Caki2 (cell line): ENCODE data around the gene STOX2. TPM values are rescaled to one million over a fixed set of nuclear protein-coding genes. Genes with fewer than 3 reads are reported as not detected.

Experiments used
- DNase-seq: peaks from one replicate; pipeline ENCODE4 v3.0.0-alpha.2; 2015; ENCODE audit warnings: low read depth
- in situ Hi-C: cut with HindIII; loops from 2 replicates; pipeline ENCODE4 v1.10.0; 2016; ENCODE audit warnings: low sequenced_read_pairs, low pct_unique_long_range_greater_than_20kb, mixed read lengths
- total RNA-seq: library from RNA; depleted of rRNA; stranded (reverse); fragments of >200 nt; shearing (Covaris generic); gene quantifications from 2 replicates; pipeline ENCODE4 v1.2.3, GENCODE V29; 2014; ENCODE audit warnings: low replicate concordance

STOX2 gene
- total RNA-seq, 1 experiment from 2014 or later, result 12.2 TPM

GRCh38 chr4:183887351-183887750 lies 17.8 kb upstream of the STOX2 start:
- in situ Hi-C loops, result no loop called here
- no peak for DNase-seq

- in situ Hi-C loops, result no loop called here
- DNase-seq, result no peak
Observed at GRCh38 chr4:183888564-183888963, 16.5 kb upstream of the STOX2 start.

- in situ Hi-C loops, result no loop called here
- no peak for DNase-seq
Observed at GRCh38 chr4:183889190-183889589, 15.9 kb upstream of the STOX2 start.

- DNase-seq, result no peak
- in situ Hi-C loops, result no loop called here
Observed at GRCh38 chr4:183897193-183897592, 7.9 kb upstream of the STOX2 start.

GRCh38 chr4:183898456-183898855 lies 6.7 kb upstream of the STOX2 start:
- no peak for DNase-seq
- in situ Hi-C loops, result no loop called here

- DNase-seq, result no peak
- in situ Hi-C loops, result no loop called here
Observed at GRCh38 chr4:183903021-183903760, 1.9 kb upstream of the STOX2 start.

GRCh38 chr4:183905593-183906488 lies 734 bp downstream of the STOX2 start:
- in situ Hi-C loops, result no loop called here
- DNase-seq, result no peak

- in situ Hi-C loops, result no loop called here
- DNase-seq, result no peak
Observed at GRCh38 chr4:183906489-183906738, 1.3 kb downstream of the STOX2 start.

GRCh38 chr4:183906739-183907651 lies 1.9 kb downstream of the STOX2 start:
- in situ Hi-C loops, result no loop called here
- no peak for DNase-seq

GRCh38 chr4:183907871-183908683 lies 3.0 kb downstream of the STOX2 start:
- in situ Hi-C loops, result no loop called here
- DNase-seq, result no peak

GRCh38 chr4:183909187-183909586 lies 4.1 kb downstream of the STOX2 start:
- in situ Hi-C loops, result no loop called here
- DNase-seq, result no peak

GRCh38 chr4:183909801-183910200 lies 4.7 kb downstream of the STOX2 start:
- no peak for DNase-seq
- in situ Hi-C loops, result no loop called here

- in situ Hi-C loops, result no loop called here
- DNase-seq, result no peak
Observed at GRCh38 chr4:183912585-183912984, 7.5 kb downstream of the STOX2 start.

- DNase-seq, result no peak
- in situ Hi-C loops, result no loop called here
Observed at GRCh38 chr4:183915976-183916375, 10.9 kb downstream of the STOX2 start.

- no peak for DNase-seq
- in situ Hi-C loops, result no loop called here
Observed at GRCh38 chr4:183918696-183919095, 13.6 kb downstream of the STOX2 start.

GRCh38 chr4:183919141-183919540 lies 14.0 kb downstream of the STOX2 start:
- DNase-seq, result no peak
- in situ Hi-C loops, result no loop called here

- in situ Hi-C loops, result no loop called here
- DNase-seq, result no peak
Observed at GRCh38 chr4:183920512-183920911, 15.4 kb downstream of the STOX2 start.

- no peak for DNase-seq
- in situ Hi-C loops, result no loop called here
Observed at GRCh38 chr4:183921335-183921734, 16.2 kb downstream of the STOX2 start.
